Activated gamma-delta T cell treated with anti-CD3 and anti-CD28 coated beads, Interleukin-2, amount 50 U/mL, for 16 hours (primary cell): Measurements from ENCODE around the gene LZTR1.

Experiments
- DNase-seq: peaks from one replicate; pipeline ENCODE4 v3.0.0-alpha.2; 2020; ENCODE audit warnings: low read depth

The LZTR1 gene

GRCh38 chr22:20951151-20951931, 30.8 kb upstream of the LZTR1 start:
- no peak for DNase-seq

- DNase-seq = no peak
Observed at GRCh38 chr22:20951932-20952380, 30.1 kb upstream of the LZTR1 start.

GRCh38 chr22:20952544-20953341, 29.4 kb upstream of the LZTR1 start:
- no peak for DNase-seq

GRCh38 chr22:20953342-20953608, 28.8 kb upstream of the LZTR1 start:
- no peak for DNase-seq

- no peak for DNase-seq
Observed at GRCh38 chr22:20953668-20954500, 28.2 kb upstream of the LZTR1 start.

GRCh38 chr22:20955548-20955947, 26.5 kb upstream of the LZTR1 start:
- no peak for DNase-seq

- DNase-seq = no peak
Observed at GRCh38 chr22:20956258-20957101, 25.6 kb upstream of the LZTR1 start.

- no peak for DNase-seq
Observed at GRCh38 chr22:20957102-20957682, 24.9 kb upstream of the LZTR1 start.

- no peak for DNase-seq
Observed at GRCh38 chr22:20957683-20958431, 24.2 kb upstream of the LZTR1 start.

GRCh38 chr22:20959578-20960461, 22.3 kb upstream of the LZTR1 start:
- no peak for DNase-seq

GRCh38 chr22:20960609-20961008, 21.5 kb upstream of the LZTR1 start:
- DNase-seq = no peak

GRCh38 chr22:20962491-20962945, 19.6 kb upstream of the LZTR1 start:
- DNase-seq = no peak

- no peak for DNase-seq
Observed at GRCh38 chr22:20963201-20964052, 18.7 kb upstream of the LZTR1 start.

- no peak for DNase-seq
Observed at GRCh38 chr22:20964090-20964798, 17.9 kb upstream of the LZTR1 start.

GRCh38 chr22:20964799-20965103, 17.3 kb upstream of the LZTR1 start:
- no peak for DNase-seq

- DNase-seq = no peak
Observed at GRCh38 chr22:20965104-20965887, 16.8 kb upstream of the LZTR1 start.
